Keratinocyte (primary cell): ENCODE data around the gene E2F1.

Experiments
- CTCF ChIP-seq, 3 experiments: IDR thresholded peaks in 1 of 3; conservative IDR thresholded peaks in 1 of 3; optimal IDR thresholded peaks in 1 of 3; 2 replicates in 2 of 3; 3 replicates in 1 of 3; pipeline versions ENCODE3 to v1.5.1; 2011; ENCODE audit warnings: low read length in 3 of 3, mild to moderate bottlenecking in 3 of 3, moderate library complexity in 2 of 3, control low read depth in 1 of 3, inconsistent platforms in 1 of 3; ENCODE audit not compliant: insufficient read depth in 2 of 3; ENCODE audit errors: extremely low read depth in 1 of 3
- EZH2 ChIP-seq: IDR thresholded peaks from one replicate; pipeline ENCODE4 v1.6.1; 2012; ENCODE audit warnings: inconsistent platforms, mild to moderate bottlenecking, low read length, moderate library complexity

GRCh38 chr20:33645396-33645795, 40.8 kb downstream of the E2F1 start:
- TF ChIP-seq CTCF (optimal IDR thresholded peaks at IDR 0.05 in 1 of 3, IDR thresholded peaks at IDR 0.05 in 1 of 3, conservative IDR thresholded peaks at IDR 0.05 in 1 of 3; ENCODE audit: extremely low read depth in 1 of 3, insufficient read depth in 2 of 3, low read length in 3 of 3) = no peak
- TF ChIP-seq EZH2 = no peak
